ENCODE measurements around the gene RAF1. TPM values are rescaled to one million over a fixed set of nuclear protein-coding genes. Genes with fewer than 3 reads are reported as not detected.

RAF1 gene
- 80.0 and 90.2 TPM in 2 replicates for total RNA-seq (2014; rRNA removed; shearing (Covaris generic))

DNA sequence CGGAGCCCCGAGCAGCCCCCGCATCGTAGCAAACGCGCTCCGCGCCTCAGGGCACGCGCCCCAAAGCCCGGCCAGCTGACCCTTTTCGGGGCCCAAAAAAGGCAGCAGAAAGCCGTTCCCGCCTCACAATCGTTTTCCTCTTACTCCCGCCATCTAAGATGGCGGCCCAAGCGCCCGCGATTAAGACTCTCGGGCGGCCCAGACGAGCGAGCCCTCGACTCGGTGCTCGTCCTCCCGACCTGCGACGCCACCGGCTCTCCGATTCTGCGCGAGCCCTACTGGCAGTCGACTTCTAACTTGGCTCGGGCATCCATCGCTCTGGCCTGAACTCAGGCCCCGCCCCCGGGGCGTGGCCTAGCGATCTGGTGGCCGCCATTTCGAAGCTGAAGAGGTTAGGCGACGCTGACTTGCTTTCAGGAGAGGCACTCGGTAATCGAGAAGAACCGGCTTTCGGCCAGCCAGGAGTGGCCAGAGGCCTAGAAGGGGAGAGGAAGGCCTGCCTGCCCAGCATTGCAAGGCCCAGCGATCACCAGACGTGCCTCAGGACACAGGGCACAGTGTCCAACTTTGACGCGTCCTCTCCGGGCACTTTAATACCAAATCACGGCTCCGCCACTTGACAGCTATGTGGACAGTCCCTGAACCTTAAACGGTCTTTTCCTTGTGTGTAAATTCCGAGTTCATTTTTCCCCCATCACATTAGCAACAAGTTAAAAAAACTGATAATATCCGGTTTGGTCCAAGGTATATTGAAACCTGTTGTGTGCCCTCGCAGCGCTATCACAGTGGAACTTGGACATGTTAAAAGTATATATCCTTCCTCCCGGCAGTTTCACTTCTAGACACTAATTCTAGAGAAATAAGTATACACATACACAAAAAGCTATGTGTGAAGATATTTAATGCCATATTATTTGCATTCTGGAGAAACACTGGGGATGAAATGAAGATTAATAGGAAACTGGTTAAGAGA is at the start of gene RAF1:
TSS of gene RAF1 (minus strand) at position 182 of the 973 bp plus-strand sequence. CDS start 45,396 bp downstream, outside the sequence.

DNA sequence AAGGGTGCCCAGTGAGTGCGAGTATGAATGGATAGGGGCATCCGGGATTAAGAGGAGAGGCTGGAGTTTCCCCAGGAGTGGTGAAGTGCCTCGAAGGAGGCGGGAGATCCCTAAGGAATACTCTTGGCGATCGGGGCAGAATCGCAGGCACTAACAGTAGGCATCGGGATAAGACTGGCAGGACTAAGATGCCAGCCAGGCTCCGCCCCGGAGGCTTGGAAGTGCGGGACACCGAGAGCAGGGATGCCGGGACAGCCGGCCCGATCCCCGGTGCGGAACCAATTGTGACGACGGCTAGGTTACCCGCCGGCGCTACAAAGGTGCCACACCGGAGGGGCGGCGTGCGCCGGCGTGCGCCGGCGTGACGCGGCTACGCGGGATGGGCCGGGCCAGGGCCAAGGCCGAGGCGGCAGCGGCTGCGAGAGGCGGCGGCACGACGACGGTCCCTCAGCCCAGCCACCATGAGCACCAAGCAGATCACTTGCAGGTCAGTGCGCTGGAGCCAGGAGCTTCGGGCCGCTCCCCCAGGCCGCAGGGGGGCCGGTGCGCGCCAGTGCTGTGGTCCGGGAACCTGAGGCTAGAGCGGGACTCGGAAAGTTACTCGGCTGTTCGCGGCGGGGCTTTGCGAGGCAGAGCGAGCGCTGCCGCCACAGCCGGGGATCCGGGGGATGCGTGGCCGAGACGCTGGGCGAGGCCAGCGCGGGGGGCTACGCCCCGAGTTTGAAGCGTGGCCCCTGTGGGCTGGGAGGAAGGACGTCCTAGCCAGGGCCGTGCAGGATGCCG is 107.0 kb downstream of the RAF1 start, which contains the start of gene MKRN2:
TSS of gene MKRN2 (plus strand) at position 398 of the 783 bp plus-strand sequence. CDS start at position 462, 64 bp downstream.

DNA sequence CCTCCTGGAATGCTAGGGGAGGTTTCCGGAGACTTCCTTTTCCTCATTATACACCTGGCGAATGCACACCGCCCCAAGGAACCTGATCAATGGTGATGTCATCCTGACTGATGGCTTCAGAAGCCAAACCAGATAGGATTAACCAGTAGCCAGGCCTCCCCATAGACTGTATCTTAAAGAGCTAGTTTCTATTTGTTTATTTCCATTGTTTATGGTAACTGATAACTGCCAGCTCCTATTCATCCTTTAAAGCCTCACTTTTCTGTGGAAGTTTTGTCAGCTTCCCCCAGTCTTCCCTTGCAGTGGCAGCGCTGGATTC is 118.5 kb downstream of the RAF1 start, which contains the start of gene MKRN2OS:
TSS of gene MKRN2OS (minus strand) at position 27 of the 319 bp plus-strand sequence. CDS start 35 bp downstream, outside the sequence.

Small RNAs within 50 kb of the gene (small RNA-seq; reads per million reads assigned to genes)
- gene CRIP1P1 (not detected), gene RF00017 (not detected)

Other genes starting within 250 kb of the RAF1 start
- gene TSEN2, start 179.6 kb downstream of the RAF1 start, total RNA-seq (2014; rRNA removed; shearing (Covaris generic)), result 33.2 and 33.9 TPM in 2 replicates
- gene MKRN2OS, start 118.6 kb downstream of the RAF1 start, total RNA-seq (2014; rRNA removed; shearing (Covaris generic)), result 0.19 TPM in 1 of 2 replicates, not detected in the other
- gene MKRN2, start 107.0 kb downstream of the RAF1 start, total RNA-seq (2014; rRNA removed; shearing (Covaris generic)), result 31.3 and 35.2 TPM in 2 replicates
- 0.08 TPM in 1 of 2 replicates, not detected in the other for gene TMEM40, start 95.1 kb upstream of the RAF1 start, total RNA-seq (2014; rRNA removed; shearing (Covaris generic))
- 0.91 and 1.1 TPM in 2 replicates for gene CAND2, start 132.6 kb upstream of the RAF1 start, total RNA-seq (2014; rRNA removed; shearing (Covaris generic))
- gene RPL32, start 177.4 kb upstream of the RAF1 start, total RNA-seq (2014; rRNA removed; shearing (Covaris generic)), result 3,004 and 3,265 TPM in 2 replicates